Measurements from ENCODE around the gene ADARB1.

ADARB1 gene

GRCh38 chr21:45158491-45159423 is 84.4 kb downstream of the ADARB1 start:
- DNase-seq (ENCODE audit: low read depth): no peak
- TF ChIP-seq, protein P1, sequence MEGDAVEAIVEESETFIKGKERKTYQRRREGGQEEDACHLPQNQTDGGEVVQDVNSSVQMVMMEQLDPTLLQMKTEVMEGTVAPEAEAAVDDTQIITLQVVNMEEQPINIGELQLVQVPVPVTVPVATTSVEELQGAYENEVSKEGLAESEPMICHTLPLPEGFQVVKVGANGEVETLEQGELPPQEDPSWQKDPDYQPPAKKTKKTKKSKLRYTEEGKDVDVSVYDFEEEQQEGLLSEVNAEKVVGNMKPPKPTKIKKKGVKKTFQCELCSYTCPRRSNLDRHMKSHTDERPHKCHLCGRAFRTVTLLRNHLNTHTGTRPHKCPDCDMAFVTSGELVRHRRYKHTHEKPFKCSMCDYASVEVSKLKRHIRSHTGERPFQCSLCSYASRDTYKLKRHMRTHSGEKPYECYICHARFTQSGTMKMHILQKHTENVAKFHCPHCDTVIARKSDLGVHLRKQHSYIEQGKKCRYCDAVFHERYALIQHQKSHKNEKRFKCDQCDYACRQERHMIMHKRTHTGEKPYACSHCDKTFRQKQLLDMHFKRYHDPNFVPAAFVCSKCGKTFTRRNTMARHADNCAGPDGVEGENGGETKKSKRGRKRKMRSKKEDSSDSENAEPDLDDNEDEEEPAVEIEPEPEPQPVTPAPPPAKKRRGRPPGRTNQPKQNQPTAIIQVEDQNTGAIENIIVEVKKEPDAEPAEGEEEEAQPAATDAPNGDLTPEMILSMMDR (IDR thresholded peaks at IDR 0.05; ENCODE audit: low read depth, low read length, missing control alignments): no peak
- no peak overlapping the region for H3K4me3 ChIP-seq (ENCODE audit: low read depth, low read length)
- in situ Hi-C loops (cut with HindIII; ENCODE audit: low sequenced_read_pairs): no loop called here

- H3K4me3 ChIP-seq (ENCODE audit: low read depth, low read length): no peak overlapping the region
- in situ Hi-C loops (cut with HindIII; ENCODE audit: low sequenced_read_pairs): no loop called here
- no peak for DNase-seq (ENCODE audit: low read depth)
- TF ChIP-seq, protein P1 (IDR thresholded peaks at IDR 0.05; ENCODE audit: low read depth, low read length, missing control alignments): no peak
Measured at GRCh38 chr21:45160198-45160597, 85.8 kb downstream of the ADARB1 start.

DNA sequence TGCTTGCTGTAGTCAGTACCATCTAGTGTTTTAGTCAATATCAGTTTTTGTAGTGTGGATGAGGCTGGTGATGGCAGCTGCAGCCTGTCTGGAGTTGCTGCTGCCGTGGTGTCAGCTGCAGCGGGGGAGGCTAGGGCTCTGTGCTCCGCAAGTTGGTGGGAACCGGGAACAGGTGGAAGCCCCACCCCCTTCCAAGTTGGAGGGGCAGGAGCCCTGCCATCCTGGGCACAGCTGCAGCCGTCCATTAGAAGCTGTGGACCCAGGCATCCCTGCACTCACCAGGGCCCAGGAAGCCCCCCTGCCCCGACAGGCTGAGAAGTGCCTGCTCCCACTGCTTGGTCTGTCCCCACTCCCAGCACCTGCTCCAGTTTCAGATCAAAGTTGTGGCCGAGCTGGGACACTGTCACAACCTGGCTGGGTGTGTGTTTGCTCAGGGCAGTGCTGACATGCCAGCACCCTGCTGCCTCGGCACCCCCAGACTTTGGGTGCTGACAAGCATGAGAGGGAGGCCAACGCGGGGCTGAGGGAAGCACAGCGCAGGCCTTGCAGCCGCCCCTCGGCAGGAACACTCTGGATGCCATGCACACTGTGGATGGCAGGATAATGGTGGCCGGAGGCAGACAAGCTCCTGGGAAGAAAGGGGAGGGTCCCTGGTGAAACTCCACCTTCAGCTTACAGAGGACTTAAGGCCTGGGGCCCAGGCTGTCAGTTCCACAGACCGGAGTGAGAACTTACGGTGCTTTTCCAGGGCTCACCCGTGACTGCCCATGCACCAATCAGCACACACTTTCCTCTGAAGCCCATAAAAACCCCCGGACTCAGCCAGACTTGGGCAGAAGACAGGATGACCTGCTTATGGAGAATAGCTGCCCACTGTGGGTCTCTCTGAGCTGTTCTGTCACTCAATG is 86.9 kb downstream of the ADARB1 start:
- no peak overlapping the region for H3K4me3 ChIP-seq (ENCODE audit: low read depth, low read length)
- TF ChIP-seq, protein P1 (IDR thresholded peaks at IDR 0.05; ENCODE audit: low read depth, low read length, missing control alignments): no peak
- in situ Hi-C loops (cut with HindIII; ENCODE audit: low sequenced_read_pairs): no loop called here
- DNase-seq (ENCODE audit: low read depth): no peak

DNA sequence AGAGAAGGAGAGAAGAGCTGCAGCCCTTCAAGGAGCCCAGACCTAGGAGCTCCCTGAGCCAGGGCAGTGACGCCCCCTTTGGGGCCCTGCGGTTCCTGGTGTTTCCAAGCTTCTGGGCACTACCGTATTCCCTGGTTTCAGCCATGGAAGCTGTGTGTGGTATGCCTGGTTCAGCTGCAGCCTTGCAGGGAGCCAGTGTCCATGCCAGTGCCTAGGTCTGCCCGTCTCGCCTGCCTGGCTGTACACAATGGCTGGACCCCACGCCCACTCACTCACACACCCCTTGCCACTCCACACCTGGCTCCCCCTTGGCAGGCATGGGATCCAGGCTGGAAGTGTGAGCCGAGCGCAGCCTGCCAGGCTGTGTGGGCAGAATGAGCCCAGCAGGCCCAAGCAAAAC is 87.7 kb downstream of the ADARB1 start:
- no peak for DNase-seq (ENCODE audit: low read depth)
- in situ Hi-C loops (cut with HindIII; ENCODE audit: low sequenced_read_pairs): no loop called here
- no peak overlapping the region for H3K4me3 ChIP-seq (ENCODE audit: low read depth, low read length)
- TF ChIP-seq, protein P1 (IDR thresholded peaks at IDR 0.05; ENCODE audit: low read depth, low read length, missing control alignments): no peak

DNA sequence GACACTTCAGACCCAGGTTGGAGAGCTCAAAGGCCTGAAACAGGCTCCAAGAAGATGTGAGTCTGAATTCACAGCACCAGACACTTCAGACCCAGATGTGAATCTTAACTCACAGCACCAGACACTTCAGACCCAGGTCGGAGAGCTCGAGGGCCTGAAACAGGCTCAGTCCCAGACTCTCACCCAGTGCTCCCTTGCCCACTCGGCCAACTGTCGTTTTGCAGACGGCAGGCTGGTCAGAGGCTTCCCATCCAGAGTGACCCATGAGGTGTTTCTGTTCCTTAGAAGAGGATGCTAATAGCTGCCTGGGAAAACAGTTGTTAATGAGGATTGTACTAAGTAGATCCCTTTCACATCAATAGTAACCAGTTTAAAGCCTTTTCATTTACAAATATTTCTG is 88.4 kb downstream of the ADARB1 start:
- in situ Hi-C loops (cut with HindIII; ENCODE audit: low sequenced_read_pairs): no loop called here
- H3K4me3 ChIP-seq (ENCODE audit: low read depth, low read length): no peak overlapping the region
- TF ChIP-seq, protein P1 (IDR thresholded peaks at IDR 0.05; ENCODE audit: low read depth, low read length, missing control alignments): no peak
- DNase-seq (ENCODE audit: low read depth): no peak

DNA sequence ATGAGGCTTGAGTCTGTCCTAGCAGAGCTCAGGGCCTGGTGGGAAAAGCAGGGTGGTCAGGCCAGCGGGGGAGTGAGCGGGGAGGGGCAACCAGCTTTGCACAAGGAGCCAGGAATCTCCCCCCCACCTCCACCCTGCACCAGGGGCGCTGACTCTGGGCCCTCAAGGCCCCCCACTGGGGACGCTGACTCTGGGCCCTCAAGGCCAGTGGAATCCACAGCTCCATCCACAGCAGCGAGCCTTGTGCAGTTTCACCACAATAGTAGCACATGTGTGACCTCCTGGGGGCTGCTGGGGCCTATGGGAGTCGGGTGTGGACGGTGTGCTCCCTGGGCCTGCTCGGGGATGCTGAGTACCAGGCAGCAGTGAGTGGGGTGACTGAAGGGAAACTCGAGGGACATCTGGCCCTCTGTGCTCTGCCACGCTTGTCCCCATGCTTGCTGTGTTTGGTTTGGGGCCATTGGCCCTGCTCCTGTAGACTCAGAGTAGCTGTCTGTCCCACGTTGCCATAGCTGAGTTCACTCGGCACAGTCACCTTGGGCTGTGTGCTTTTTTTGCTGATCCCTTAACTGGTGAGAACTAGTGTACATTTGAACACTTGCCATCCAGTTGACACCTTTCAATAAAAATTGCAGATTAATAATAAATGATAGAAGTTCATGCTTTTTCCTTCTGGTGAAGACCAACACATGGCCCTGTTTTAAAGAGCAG is 89.2 kb downstream of the ADARB1 start:
- in situ Hi-C loops (cut with HindIII; ENCODE audit: low sequenced_read_pairs): no loop called here
- no peak overlapping the region for H3K4me3 ChIP-seq (ENCODE audit: low read depth, low read length)
- DNase-seq (ENCODE audit: low read depth): no peak
- TF ChIP-seq, protein P1 (IDR thresholded peaks at IDR 0.05; ENCODE audit: low read depth, low read length, missing control alignments): no peak

Measured in astrocyte of the cerebellum (primary cell).